Measurements from ENCODE around the gene H2BK1. TPM values are rescaled to one million over a fixed set of nuclear protein-coding genes. Genes with fewer than 3 reads are reported as not detected.

The H2BK1 gene
- total and polyA plus RNA-seq, 8 donors, result not detected

GRCh38 chr7:151202836-151203235, 7.5 kb downstream of the H2BK1 start:
- DNase-seq, result no peak
- intact Hi-C loops (cut with DNase I), result no loop called here
- no peak for ATAC-seq
- H3K4me1 ChIP-seq, result no peaks in the 10 kb centered on the region
- no peak overlapping the region for H3K27ac ChIP-seq
- no peaks in the 10 kb centered on the region for H3K9me3 ChIP-seq
- WGBS, 2 donors, result 83 to 92% methylated on average over 9 of the region's 9 CpGs
- H3K36me3 ChIP-seq, result no peaks in the 10 kb centered on the region
- no peak for FAIRE-seq
- no peaks in the 10 kb centered on the region for H3K27me3 ChIP-seq
- H3K4me3 ChIP-seq, result no peak overlapping the region
- no peak for TF ChIP-seq CTCF (IDR thresholded peaks at IDR 0.05)

DNA sequence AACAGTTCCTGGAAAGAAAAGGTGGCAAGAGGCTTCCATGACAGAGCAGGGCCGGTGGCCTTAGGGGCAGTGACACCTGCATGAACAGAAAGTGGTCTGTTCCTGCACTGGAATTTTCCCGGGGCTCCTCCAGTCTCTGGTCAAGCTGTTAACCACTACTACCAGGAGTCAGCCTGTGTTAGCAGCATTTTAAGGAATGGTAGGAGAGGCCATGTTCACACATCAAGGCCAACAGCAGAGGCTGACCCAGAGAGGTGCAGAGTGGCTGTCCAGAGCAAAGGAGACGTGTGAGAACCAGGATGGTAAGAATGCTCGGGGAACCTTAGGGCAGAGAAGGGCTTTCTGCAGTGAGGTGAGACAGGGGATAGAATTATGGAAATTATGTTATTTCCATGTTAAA, 8.5 kb downstream of the H2BK1 start:
- Histone ChIP-seq H3K36me3 (no peaks in the 10 kb centered on the region), H3K27ac (no peak overlapping the region), H3K27me3 (no peaks in the 10 kb centered on the region), H3K9me3 (no peaks in the 10 kb centered on the region), H3K4me3 (no peak overlapping the region), H3K4me1 (no peaks in the 10 kb centered on the region)
- no peak for TF ChIP-seq CTCF (IDR thresholded peaks at IDR 0.05)
- 53 to 65% methylated on average over 4 of the region's 4 CpGs for WGBS, 2 donors
- intact Hi-C loops (cut with DNase I), result no loop called here
- ATAC-seq (no peak), DNase-seq (no peak), FAIRE-seq (no peak)

GRCh38 chr7:151201344-151201743, 8.9 kb downstream of the H2BK1 start:
- Histone ChIP-seq H3K4me3 (no peak overlapping the region), H3K9me3 (no peaks in the 10 kb centered on the region), H3K4me1 (no peaks in the 10 kb centered on the region), H3K27me3 (no peaks in the 10 kb centered on the region), H3K27ac (no peak overlapping the region), H3K36me3 (no peaks in the 10 kb centered on the region)
- WGBS, 2 donors, result 60 to 72% methylated on average over 3 of the region's 3 CpGs
- no peak for TF ChIP-seq CTCF (IDR thresholded peaks at IDR 0.05)
- FAIRE-seq (no peak), ATAC-seq (no peak), DNase-seq (no peak)
- intact Hi-C loops (cut with DNase I), result no loop called here

DNA sequence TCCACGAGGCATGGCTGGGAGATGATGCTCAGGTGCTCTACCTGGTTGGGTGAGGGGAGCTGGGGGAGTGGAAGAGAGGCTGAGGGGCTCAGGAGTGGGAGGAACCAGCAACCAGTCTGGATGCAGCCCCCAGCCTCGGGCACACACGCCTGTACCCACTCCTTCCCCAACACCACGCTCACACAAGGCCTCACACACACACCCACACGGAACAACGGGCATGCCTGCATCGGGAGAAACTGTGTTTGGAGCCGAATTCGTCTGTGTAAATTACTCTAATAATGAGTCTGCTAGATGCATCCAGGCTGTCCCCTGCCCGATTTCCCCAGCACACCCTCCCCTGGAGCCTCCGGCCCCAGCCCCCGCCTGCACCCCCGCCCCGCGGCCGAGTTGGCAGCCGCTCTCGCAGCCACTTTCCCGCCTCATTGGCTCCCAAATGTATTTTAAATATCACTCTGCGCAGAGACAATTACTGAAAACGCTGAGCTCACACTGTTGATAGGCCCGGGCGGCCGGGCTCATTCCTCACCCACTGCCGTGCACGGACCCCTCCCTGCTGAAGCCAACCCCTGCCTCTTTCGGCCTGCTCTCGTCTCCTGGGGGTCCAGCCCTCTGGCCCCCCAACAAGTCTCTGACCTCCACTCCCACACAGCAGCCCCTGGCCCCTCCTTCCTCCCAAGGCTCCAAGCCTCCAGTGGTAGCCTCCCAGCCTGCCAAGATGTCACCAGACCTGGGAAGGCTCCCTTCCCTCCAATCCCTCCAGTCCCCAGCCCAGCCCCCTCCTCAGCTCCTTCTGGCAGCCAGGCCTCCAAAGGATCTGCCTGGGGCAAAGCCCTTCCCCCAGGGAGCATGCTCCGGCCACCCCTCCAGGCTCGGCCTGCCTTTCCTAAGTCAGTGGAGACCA, 11.1 kb downstream of the H2BK1 start:
- Histone ChIP-seq H3K36me3 (no peaks in the 10 kb centered on the region), H3K4me1 (no peaks in the 10 kb centered on the region), H3K27me3 (no peaks in the 10 kb centered on the region), H3K4me3 (no peak overlapping the region), H3K27ac (no peak overlapping the region), H3K9me3 (no peaks in the 10 kb centered on the region)
- FAIRE-seq (no peak), DNase-seq (no peak), ATAC-seq (peak in 2 of 4 donors; percentile 62 to 67)
- intact Hi-C loops (cut with DNase I), result no loop called here
- WGBS, 2 donors, result 56% methylated on average over 30 of the region's 30 CpGs
- TF ChIP-seq CTCF (IDR thresholded peaks at IDR 0.05), result no peak

GRCh38 chr7:151197932-151198331, 12.4 kb downstream of the H2BK1 start:
- FAIRE-seq, result no peak
- intact Hi-C loops (cut with DNase I), result no loop called here
- Histone ChIP-seq H3K27me3 (no peaks in the 10 kb centered on the region), H3K9me3 (no peaks in the 10 kb centered on the region), H3K36me3 (no peaks in the 10 kb centered on the region), H3K4me3 (no peak overlapping the region), H3K4me1 (no peaks in the 10 kb centered on the region), H3K27ac (no peak overlapping the region)
- no peak for TF ChIP-seq CTCF (IDR thresholded peaks at IDR 0.05)
- DNase-seq, result no peak
- no peak for ATAC-seq

All from pancreas (tissue), 10 donors.